CD4-positive, alpha-beta T cell (primary cell): ENCODE measurements around the gene STPG4. TPM values are rescaled to one million over a fixed set of nuclear protein-coding genes. Genes with fewer than 3 reads are reported as not detected.

Source experiments
- ATAC-seq: fragments of 200-7000 bp; cut with Tn5 transposase; one replicate; pipeline ENCODE4 v1.10.0; 2022; ENCODE audit warnings: mild to moderate bottlenecking; ENCODE audit not compliant: poor library complexity
- CTCF ChIA-PET: fragments of 350-600 bp; sonication (Branson Sonifier 250); formaldehyde crosslinking; loops from one replicate; lab custom pipeline; 2021; ENCODE audit warnings: antibody characterized with exemption, inconsistent platforms; lab: Charles Lee
- POLR2A ChIA-PET: fragments of 350-600 bp; sonication (Branson Sonifier 250); formaldehyde crosslinking; loops from one replicate; lab custom pipeline; 2021; ENCODE audit warnings: antibody characterized with exemption, inconsistent platforms; lab: Charles Lee
- DNase-seq, 14 experiments: peaks; one replicate each; pipeline ENCODE4 v3.0.0-alpha.2; 2013 to 2020; ENCODE audit warnings: mixed read lengths in 2 of 14
- H3K27ac ChIP-seq, 2 donors: one replicate each; pipeline versions ENCODE4 v1.5.1 to v1.7.0; 2013; ENCODE audit warnings: low read length in 2 of 2, low read depth in 1 of 2, mild to moderate bottlenecking in 1 of 2
- H3K27me3 ChIP-seq, 2 experiments: 1 replicate in 1 of 2; 2 replicates in 1 of 2; pipeline versions ENCODE4 v1.6.1 to v1.7.0; 2013; ENCODE audit warnings: low read length in 2 of 2, control low read depth in 1 of 2, mild to moderate bottlenecking in 1 of 2, moderate library complexity in 1 of 2; ENCODE audit not compliant: insufficient read depth in 2 of 2, control insufficient read depth in 1 of 2
- H3K36me3 ChIP-seq: one replicate; pipeline ENCODE4 v1.6.1; 2013; ENCODE audit warnings: low read length, control low read depth; ENCODE audit not compliant: insufficient read depth
- H3K4me1 ChIP-seq: one replicate; pipeline ENCODE4 v1.6.1; 2013; ENCODE audit warnings: low read length, control low read depth; ENCODE audit not compliant: insufficient read depth
- H3K4me3 ChIP-seq: one replicate; pipeline ENCODE4 v1.5.1; 2013; ENCODE audit warnings: mild to moderate bottlenecking, low read length, moderate library complexity
- H3K9me3 ChIP-seq, 2 experiments: 1 replicate in 1 of 2; 2 replicates in 1 of 2; pipeline versions ENCODE4 v1.6.1 to v1.7.0; 2013; ENCODE audit warnings: low read length in 2 of 2, mild to moderate bottlenecking in 2 of 2, control low read depth in 1 of 2, moderate library complexity in 1 of 2; ENCODE audit not compliant: control insufficient read depth in 1 of 2, insufficient read depth in 1 of 2
- H3K27ac Mint-ChIP-seq: one replicate; pipeline ENCODE4 v1.8.0; 2020; ENCODE audit warnings: mixed read lengths
- H3K27me3 Mint-ChIP-seq: one replicate; pipeline ENCODE4 v1.8.0; 2021; ENCODE audit warnings: mixed read lengths
- H3K36me3 Mint-ChIP-seq: one replicate; pipeline ENCODE4 v1.8.0; 2021; ENCODE audit warnings: low read depth, mixed read lengths
- H3K4me1 Mint-ChIP-seq: one replicate; pipeline ENCODE4 v1.8.0; 2021; ENCODE audit warnings: low read depth, mixed read lengths
- H3K4me3 Mint-ChIP-seq: one replicate; pipeline ENCODE4 v1.8.0; 2020; ENCODE audit warnings: mild to moderate bottlenecking, mixed read lengths
- H3K9me3 Mint-ChIP-seq: one replicate; pipeline ENCODE4 v1.8.0; 2020; ENCODE audit warnings: mixed read lengths
- intact Hi-C, 2 experiments: fragments of 100-400 bp; cut with DNase I in 1 of 2; cut with micrococcal nuclease in 1 of 2; formaldehyde crosslinking; loops; one replicate each; pipeline versions ENCODE4 v1.15.1 to v1.9.0; 2023 to 2025; cut with DNase I, micrococcal nuclease
- total RNA-seq, 174 experiments: library from RNA in 2 of 174; stranded (reverse) in 2 of 174; gene quantifications; one replicate each; pipeline ENCODE4 v1.2.3 and lab custom pipeline; 2021 to 2026
- TF ChIP-seq, protein P1 (sequence below): fragments of 200-600 bp; IDR thresholded peaks from one replicate; pipeline ENCODE4 v1.8.0; 2022; ENCODE audit warnings: antibody characterized with exemption, mild to moderate bottlenecking

Gene STPG4
- total RNA-seq, 2 experiments from 2014 or later, result not detected

DNA sequence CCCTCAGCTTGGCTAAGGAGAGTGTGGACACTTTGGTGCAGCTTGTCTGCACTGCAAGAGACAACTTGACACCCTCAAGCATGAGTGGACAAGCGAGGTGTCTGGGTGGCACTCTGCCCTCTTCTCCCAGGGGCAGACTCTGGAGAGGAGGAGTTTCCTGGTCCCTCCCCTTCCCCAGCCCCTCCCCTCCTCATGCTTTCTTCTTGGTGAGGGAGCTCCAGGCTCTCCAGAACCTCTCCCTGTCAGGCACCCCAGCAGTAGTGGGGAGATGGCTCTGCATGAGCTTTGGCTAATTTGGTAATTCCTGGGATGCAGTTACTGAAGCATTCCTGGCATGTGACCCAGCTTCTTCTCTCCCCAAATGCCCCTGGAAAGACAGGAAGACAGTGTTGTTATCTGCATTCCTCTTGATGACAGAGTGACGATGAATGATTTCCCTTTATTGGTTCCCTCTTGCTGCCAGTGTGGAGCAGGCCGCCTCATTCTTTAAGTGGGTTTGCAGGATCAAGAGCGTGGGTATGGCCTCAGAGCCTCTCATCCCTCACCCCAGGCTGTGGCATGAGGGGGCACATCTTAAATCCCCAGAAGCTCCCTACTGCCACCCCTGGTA is 89.2 kb downstream of the STPG4 start:
- no peak overlapping the region for H3K4me3 ChIP-seq
- Mint-ChIP-seq H3K27ac (no peak overlapping the region), H3K4me1 (peaks cover 31% of the 10 kb centered on the region), H3K4me3 (no peak overlapping the region), H3K27me3 (no peaks in the 10 kb centered on the region), H3K9me3 (no peaks in the 10 kb centered on the region), H3K36me3 (peaks cover 53% of the 10 kb centered on the region)
- TF ChIP-seq, protein P1, sequence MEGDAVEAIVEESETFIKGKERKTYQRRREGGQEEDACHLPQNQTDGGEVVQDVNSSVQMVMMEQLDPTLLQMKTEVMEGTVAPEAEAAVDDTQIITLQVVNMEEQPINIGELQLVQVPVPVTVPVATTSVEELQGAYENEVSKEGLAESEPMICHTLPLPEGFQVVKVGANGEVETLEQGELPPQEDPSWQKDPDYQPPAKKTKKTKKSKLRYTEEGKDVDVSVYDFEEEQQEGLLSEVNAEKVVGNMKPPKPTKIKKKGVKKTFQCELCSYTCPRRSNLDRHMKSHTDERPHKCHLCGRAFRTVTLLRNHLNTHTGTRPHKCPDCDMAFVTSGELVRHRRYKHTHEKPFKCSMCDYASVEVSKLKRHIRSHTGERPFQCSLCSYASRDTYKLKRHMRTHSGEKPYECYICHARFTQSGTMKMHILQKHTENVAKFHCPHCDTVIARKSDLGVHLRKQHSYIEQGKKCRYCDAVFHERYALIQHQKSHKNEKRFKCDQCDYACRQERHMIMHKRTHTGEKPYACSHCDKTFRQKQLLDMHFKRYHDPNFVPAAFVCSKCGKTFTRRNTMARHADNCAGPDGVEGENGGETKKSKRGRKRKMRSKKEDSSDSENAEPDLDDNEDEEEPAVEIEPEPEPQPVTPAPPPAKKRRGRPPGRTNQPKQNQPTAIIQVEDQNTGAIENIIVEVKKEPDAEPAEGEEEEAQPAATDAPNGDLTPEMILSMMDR, result no peak
- no peaks in the 10 kb centered on the region for H3K27me3 ChIP-seq
- POLR2A ChIA-PET, result no interaction called here
- intact Hi-C loops, result no loop called here
- peaks cover 35% of the 10 kb centered on the region for H3K4me1 ChIP-seq
- H3K27ac ChIP-seq, result no peak overlapping the region
- CTCF ChIA-PET, result no interaction called here
- H3K36me3 ChIP-seq, result peaks cover 72% of the 10 kb centered on the region
- H3K9me3 ChIP-seq, result no peaks in the 10 kb centered on the region
- ATAC-seq, result no peak
- DNase-seq, result no peak

DNA sequence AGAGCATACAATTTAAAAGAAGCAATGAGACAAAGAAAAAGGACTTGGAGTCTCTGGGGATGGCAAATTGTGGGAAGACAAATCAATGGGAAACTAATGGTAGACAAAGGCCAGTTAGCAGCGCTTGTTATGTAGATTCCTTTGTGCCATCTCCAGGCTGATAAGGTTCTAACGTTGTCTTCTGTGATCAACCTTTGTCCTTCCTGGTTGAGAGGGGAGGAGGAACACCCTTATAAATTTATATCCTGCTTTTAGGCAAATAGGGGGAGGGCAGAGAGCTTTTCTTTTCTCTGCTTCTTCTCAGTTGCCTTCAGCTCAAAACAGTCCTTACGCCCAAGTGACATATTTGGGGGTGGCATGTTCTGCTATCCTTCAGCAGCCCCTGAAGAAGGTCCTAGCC is 89.8 kb downstream of the STPG4 start:
- Histone ChIP-seq H3K4me1 (peaks cover 30% of the 10 kb centered on the region), H3K4me3 (no peak overlapping the region), H3K9me3 (no peaks in the 10 kb centered on the region), H3K27ac (no peak overlapping the region), H3K36me3 (peaks cover 77% of the 10 kb centered on the region), H3K27me3 (no peaks in the 10 kb centered on the region)
- TF ChIP-seq, protein P1, result no peak
- no peak for DNase-seq
- Mint-ChIP-seq H3K9me3 (no peaks in the 10 kb centered on the region), H3K36me3 (peaks cover 59% of the 10 kb centered on the region), H3K27ac (no peak overlapping the region), H3K4me3 (no peak overlapping the region), H3K27me3 (no peaks in the 10 kb centered on the region), H3K4me1 (peaks cover 26% of the 10 kb centered on the region)
- ATAC-seq, result no peak
- intact Hi-C loops, result no loop called here
- POLR2A ChIA-PET, result no interaction called here
- CTCF ChIA-PET, result no interaction called here

DNA sequence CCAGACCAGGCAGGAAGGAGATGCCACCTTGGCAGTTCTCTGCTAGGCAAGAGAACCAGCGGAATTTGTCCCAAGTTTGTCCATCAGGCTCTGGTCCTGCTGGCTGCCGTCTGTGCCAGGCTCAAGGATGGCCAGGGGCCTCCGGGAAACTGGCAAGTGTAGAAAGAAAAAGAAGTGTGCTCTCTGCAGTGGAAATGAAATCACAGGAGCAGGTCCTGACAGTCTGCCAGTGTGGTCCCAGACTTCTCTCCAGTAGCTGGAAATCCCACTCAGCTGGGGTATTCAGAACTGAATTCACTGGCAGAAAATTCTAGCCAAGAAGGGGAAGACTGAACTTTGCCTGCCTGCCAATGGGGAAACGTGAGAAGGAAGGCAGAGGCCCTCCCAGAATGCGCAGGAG is 91.0 kb downstream of the STPG4 start:
- intact Hi-C loops, result no loop called here
- no peaks in the 10 kb centered on the region for H3K9me3 Mint-ChIP-seq
- H3K9me3 ChIP-seq, result no peaks in the 10 kb centered on the region
- H3K36me3 ChIP-seq, result peaks cover 75% of the 10 kb centered on the region
- no peak overlapping the region for H3K4me3 Mint-ChIP-seq
- CTCF ChIA-PET, result no interaction called here
- DNase-seq (no peak), ATAC-seq (no peak)
- H3K4me1 ChIP-seq, result peaks cover 21% of the 10 kb centered on the region
- H3K27me3 ChIP-seq, result no peaks in the 10 kb centered on the region
- TF ChIP-seq, protein P1, result no peak
- peaks cover 65% of the 10 kb centered on the region for H3K36me3 Mint-ChIP-seq
- POLR2A ChIA-PET, result no interaction called here
- H3K27ac Mint-ChIP-seq, result no peak overlapping the region
- peaks cover 22% of the 10 kb centered on the region for H3K4me1 Mint-ChIP-seq
- no peak overlapping the region for H3K4me3 ChIP-seq
- H3K27me3 Mint-ChIP-seq, result no peaks in the 10 kb centered on the region
- no peak overlapping the region for H3K27ac ChIP-seq
